GM19043 (cell line): ENCODE data around the gene PSAP.
A peak's percentile ranks its signal among the peaks of the same experiment; 100 is the strongest.
"Not testable (repeated sequence)": the region's sequence is repeated elsewhere in the genome, so short reads cannot be mapped to it uniquely, and the experiment has no call there.

Experiments
- ATAC-seq: cut with Tn5 transposase; IDR thresholded peaks from one replicate; pipeline ENCODE4 v1.9.1; 2021; ENCODE audit warnings: low read depth; ENCODE audit not compliant: unreplicated experiment

PSAP gene

GRCh38 chr10:71874680-71875354 lies 23.8 kb upstream of the PSAP start:
- ATAC-seq = not testable (repeated sequence)

GRCh38 chr10:71873582-71874211 lies 22.6 kb upstream of the PSAP start:
- ATAC-seq = peak; percentile 89

DNA sequence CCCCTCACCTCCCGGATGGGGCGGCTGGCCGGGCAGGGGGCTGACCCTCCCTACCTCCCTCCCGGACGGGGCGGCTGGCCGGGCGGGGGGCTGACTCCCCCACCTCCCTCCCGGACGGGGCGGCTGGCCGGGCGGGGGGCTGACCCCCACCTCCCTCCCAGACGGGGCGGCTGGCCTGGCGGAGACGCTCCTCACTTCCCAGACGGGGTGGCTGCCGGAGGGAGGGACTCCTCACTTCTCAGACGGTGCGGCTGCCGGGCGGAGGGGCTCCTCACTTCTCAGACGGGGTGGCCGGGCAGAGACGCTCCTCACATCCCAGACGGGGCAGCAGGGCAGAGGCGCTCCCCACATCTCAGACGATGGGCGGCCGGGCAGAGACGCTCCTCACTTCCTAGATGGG lies 18.6 kb upstream of the PSAP start:
- not testable (repeated sequence) for ATAC-seq

DNA sequence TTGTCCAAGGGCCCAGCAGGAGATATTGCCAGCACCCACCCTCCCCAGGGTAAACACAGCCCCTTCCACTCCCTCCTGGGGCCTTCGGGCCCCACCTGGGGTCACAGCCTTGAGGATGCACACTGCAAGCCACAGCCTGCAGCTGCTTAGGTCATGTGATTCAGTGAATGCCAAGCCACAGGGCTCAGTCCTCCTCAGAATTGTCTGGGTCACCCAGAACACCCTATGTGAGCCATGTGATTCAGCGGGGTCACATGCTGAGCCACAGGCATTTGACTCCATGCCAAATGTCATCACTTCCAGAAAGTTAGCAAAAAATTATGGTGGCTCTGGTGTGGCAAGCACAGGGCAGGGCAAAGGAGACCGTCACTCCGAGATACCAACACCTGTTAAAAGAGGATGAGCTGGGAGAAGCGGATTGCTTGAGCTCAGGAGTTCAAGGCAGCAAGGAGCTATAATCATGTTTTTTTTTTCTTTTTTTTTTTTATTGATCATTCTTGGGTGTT lies 17.2 kb upstream of the PSAP start:
- ATAC-seq = no peak

GRCh38 chr10:71865561-71866041 lies 14.6 kb upstream of the PSAP start:
- ATAC-seq = no peak

DNA sequence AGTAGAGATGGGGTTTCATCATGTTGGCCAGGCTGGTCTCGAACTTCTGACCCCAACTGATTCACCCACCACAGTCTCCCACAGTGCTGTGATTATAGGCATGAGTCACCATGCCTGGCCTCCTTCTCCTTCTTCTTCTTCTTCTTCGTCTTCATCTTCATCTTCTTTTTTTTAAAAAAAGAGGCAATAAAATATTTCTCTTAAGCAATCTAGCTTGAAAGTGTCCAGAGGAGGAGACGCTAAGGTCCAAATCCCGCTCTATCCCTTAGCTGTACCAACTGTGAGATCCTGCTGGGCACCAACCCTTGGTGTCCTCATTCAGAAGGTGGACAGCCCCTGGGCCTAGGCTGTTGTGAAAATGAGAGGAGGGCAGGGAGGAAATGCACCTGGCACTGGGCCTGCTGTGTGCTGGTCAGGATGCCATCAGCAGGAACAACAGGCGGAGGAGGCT lies 13.9 kb upstream of the PSAP start:
- no peak for ATAC-seq

DNA sequence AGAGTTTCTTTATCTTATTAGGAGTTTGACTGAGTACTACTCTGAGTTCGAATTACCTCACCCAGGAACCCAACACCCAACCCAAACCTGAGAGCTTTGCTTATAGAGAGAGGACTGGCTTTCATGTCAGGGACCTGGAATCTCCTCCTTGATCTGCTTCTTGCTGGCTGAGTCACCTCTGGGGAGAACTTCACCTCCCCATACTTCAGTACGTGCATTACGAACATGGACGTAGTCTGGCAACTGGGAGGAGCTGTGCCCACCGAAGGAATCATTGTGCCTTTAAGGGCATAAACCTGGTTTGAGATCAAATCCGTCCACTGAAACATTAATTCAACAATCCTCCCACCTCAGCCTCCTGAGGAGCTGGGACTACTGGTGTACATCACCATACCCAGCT lies 12.2 kb upstream of the PSAP start:
- no peak for ATAC-seq

DNA sequence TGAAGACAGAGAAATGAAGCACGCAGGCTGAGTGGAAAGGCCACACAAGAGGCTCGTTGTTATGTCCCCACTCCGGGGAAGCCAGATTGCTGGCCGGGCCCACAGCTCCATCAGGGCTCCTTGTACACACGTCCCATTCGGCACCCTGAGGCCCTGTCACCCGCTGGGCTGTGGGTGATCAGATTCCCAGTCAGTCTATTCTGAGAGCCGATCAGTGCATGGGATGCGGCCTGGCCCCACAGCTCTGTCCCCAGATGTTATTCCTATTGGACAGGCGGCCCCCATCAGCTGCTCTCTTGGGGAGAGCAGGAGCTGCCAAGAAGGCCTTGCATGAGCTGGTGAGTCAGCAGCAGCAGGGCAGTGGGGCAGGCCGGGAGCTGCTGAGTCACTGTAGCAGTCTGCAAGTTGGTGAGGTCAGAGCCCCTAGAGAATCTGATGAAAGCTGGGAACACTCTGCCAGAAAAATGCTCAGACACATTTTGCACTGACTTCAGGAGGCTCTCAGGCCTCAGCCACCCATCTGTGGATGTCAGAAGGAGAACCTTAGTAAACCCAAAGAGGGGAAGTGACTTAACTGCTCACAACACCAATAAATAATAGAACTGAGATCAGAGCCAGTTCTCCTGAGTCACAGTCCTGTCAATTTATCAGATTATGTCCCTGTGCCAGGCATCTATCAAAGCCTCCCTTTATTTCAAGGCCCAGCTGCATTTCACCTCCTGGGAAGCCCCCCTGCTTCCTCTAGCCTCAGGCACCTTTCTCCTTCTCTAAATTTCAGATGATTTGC lies 9.4 kb upstream of the PSAP start:
- ATAC-seq = peak; percentile 64

DNA sequence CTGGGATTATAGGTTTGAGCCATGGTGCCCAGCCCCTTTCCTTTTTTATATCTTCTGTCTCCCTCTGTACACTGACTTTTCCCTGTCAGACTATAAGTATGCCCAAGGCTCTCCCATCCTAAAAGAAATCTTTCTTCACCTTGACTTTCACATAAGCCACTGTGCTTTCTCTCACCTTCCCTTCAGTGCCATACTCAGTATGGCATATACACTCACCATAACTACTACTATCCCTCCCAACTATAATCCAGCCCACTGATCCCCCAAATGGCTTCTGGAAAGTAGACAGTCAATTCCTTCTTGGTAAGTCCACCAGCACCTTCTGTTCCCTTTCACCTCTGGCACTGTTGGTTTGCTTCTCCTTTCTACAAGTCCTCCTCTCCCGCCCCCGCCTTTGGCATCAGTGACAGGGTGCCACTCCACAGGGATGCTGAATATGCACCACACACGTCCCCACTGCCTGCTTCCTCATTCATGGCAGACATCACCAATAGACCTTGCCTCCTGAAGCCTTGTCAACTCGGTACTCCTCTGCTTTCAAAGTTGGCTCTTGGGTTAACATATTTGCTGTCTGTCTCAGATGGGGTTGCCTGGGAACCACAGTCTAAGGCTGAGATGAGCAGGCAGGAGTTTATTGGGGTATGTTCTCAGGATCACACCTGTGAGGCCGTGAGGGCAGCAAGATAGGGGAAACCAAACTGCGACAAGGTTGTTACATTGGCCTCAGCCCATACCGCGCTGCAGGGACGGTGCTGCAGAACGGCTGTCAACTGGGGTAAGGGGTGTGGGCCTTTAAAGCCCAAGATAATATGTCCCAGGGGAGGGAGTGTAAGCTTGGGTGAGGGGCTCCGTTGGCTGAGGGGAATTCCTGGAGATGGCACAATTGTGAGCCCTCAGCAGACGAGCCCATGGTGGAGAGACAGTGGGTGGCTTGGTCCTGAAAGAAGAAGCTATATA lies 7.2 kb upstream of the PSAP start:
- no peak for ATAC-seq

DNA sequence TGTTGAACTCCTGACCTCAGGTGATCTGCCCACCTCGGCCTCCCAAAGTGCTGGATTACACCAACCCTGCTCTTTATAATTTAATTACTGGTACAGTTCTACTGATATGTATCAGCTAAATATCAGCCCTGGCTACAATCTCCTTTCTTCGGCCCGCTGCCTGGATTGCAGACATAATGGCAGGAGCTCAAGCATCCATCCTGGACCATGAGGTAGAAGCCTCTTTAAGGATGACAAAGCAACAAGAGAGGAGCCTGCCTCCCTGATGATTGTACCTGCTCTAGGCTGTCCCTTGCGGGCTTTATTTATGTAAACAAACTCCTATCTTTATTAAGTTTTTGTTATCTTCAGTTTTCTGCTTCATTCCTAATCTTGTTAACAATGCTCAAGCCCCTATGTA lies 5.6 kb upstream of the PSAP start:
- no peak for ATAC-seq

GRCh38 chr10:71854031-71854430 lies 3.0 kb upstream of the PSAP start:
- ATAC-seq = no peak

- no peak for ATAC-seq
These were observed 1.4 kb upstream of the PSAP start for GRCh38 chr10:71852355-71852937.

- ATAC-seq = peak; percentile 4
These were observed 529 bp upstream of the PSAP start for GRCh38 chr10:71851465-71852095.

DNA sequence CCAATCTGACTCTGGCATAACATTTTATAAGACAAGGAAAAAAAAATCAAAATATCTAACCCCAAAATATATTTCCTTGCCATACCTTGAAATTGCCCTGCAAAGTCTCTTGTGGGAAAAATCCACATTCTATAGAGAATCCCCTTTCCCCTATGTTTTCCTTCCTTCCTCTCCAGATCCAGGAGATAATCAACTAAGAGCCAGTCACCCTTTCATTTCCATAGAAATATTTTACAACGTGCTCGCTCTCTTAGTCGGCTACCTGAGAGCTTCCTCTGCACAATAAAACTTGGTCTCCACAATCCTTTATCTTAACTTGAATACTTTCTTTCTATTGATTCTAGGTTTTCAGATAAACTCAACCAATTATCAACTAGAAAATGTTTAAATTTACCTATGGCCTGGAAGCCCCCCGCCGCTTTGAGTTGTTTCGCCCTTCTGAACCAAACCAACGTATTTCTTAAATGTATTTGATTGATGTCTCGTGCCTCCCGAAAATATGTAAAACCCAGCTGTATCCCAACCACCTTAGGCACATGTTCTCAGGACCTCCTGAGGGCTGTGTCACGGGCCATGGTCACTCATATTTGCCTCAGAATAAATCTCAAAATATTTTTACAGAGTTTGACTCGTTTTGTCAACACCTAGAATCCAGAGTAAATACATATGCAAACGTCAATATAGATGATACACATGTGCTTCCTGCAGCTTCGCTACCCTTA lies 869 bp downstream of the PSAP start:
- no peak for ATAC-seq

- ATAC-seq = no peak
These were observed 1.6 kb downstream of the PSAP start for GRCh38 chr10:71849461-71849908.

- ATAC-seq = no peak
These were observed 2.5 kb downstream of the PSAP start for GRCh38 chr10:71848325-71849275.

DNA sequence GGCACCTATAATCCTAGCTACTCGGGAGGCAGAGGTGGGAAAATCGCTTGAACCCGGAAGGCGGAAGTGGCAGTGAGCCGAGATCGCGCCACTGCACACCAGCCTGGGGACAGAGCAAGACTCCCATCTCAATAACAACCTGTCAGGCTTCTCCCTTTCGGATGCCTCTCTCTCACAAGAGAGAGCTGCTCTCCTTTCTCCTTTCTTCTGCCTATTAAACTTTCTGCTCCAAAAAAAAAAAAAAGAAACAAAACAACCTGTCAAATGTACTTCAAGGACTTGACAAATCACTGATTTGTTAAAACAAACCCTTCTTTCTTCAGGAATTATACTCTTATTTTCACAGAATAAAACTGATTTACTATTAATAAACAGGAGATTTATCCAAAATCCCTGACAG lies 3.6 kb downstream of the PSAP start:
- ATAC-seq = no peak
